ENCODE measurements around the gene CNTNAP2. TPM values are rescaled to one million over a fixed set of nuclear protein-coding genes. Genes with fewer than 3 reads are reported as not detected.
"Not testable (repeated sequence)": the region's sequence is repeated elsewhere in the genome, so short reads cannot be mapped to it uniquely, and the experiment has no call there.

Gene CNTNAP2
- total RNA-seq, 2 experiments from 2014 or later: 0.28 TPM; not detected in 1

GRCh38 chr7:147721962-147722830 is 1605.6 kb downstream of the CNTNAP2 start:
- Histone ChIP-seq H3K4me3 (ENCODE audit: low read depth, low read length, poor library complexity, severe bottlenecking) (no peak overlapping the region), H3K79me2 (ENCODE audit: insufficient read depth, low read depth, low read length) (no peaks in the 10 kb centered on the region), H3K9me2 (ENCODE audit: insufficient read depth, low read length) (no peaks in the 10 kb centered on the region), H3K27ac (ENCODE audit: low read depth, low read length, poor library complexity, severe bottlenecking) (no peak overlapping the region), H2AFZ (ENCODE audit: low read length) (no peak overlapping the region), H3K4me2 (ENCODE audit: low read length) (no peak overlapping the region), H3K36me3 (ENCODE audit: insufficient read depth, low read length) (no peaks in the 10 kb centered on the region), H4K20me1 (ENCODE audit: insufficient read depth, low read length) (no peaks in the 10 kb centered on the region), H3K9me3 (ENCODE audit: low read length) (no peaks in the 10 kb centered on the region), H3K4me1 (ENCODE audit: insufficient read depth, low read length, poor library complexity, severe bottlenecking) (no peaks in the 10 kb centered on the region)
- TF ChIP-seq, protein P1, sequence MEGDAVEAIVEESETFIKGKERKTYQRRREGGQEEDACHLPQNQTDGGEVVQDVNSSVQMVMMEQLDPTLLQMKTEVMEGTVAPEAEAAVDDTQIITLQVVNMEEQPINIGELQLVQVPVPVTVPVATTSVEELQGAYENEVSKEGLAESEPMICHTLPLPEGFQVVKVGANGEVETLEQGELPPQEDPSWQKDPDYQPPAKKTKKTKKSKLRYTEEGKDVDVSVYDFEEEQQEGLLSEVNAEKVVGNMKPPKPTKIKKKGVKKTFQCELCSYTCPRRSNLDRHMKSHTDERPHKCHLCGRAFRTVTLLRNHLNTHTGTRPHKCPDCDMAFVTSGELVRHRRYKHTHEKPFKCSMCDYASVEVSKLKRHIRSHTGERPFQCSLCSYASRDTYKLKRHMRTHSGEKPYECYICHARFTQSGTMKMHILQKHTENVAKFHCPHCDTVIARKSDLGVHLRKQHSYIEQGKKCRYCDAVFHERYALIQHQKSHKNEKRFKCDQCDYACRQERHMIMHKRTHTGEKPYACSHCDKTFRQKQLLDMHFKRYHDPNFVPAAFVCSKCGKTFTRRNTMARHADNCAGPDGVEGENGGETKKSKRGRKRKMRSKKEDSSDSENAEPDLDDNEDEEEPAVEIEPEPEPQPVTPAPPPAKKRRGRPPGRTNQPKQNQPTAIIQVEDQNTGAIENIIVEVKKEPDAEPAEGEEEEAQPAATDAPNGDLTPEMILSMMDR (conservative IDR thresholded peaks at IDR 0.05; ENCODE audit: low read length): no peak
- TF ChIP-seq EZH2phosphoT487 (IDR thresholded peaks at IDR 0.05; ENCODE audit: borderline replicate concordance, low read depth, low read length): no peak
- ChIA-PET POLR2A (no interaction called here), CTCF (ENCODE audit: unreplicated experiment) (no interaction called here)
- intact Hi-C loops (cut with micrococcal nuclease; ENCODE audit: unreplicated experiment): no loop called here
- no TSS peak for BruUV-seq (replicated peaks)
- no peak for DNase-seq (ENCODE audit: low spot score)

GRCh38 chr7:147723536-147723935 is 1606.9 kb downstream of the CNTNAP2 start:
- POLR2A ChIA-PET: no interaction called here
- no peak for DNase-seq (ENCODE audit: low spot score)
- no peak overlapping the region for H3K27ac ChIP-seq (ENCODE audit: low read depth, low read length, poor library complexity, severe bottlenecking)
- no peaks in the 10 kb centered on the region for H3K4me1 ChIP-seq (ENCODE audit: insufficient read depth, low read length, poor library complexity, severe bottlenecking)
- no peak overlapping the region for H2AFZ ChIP-seq (ENCODE audit: low read length)
- TF ChIP-seq, protein P1 (conservative IDR thresholded peaks at IDR 0.05; ENCODE audit: low read length): no peak
- TF ChIP-seq EZH2phosphoT487 (IDR thresholded peaks at IDR 0.05; ENCODE audit: borderline replicate concordance, low read depth, low read length): no peak
- BruUV-seq (replicated peaks): no TSS peak
- no peaks in the 10 kb centered on the region for H4K20me1 ChIP-seq (ENCODE audit: insufficient read depth, low read length)
- no peak overlapping the region for H3K4me2 ChIP-seq (ENCODE audit: low read length)
- no peaks in the 10 kb centered on the region for H3K9me2 ChIP-seq (ENCODE audit: insufficient read depth, low read length)
- intact Hi-C loops (cut with micrococcal nuclease; ENCODE audit: unreplicated experiment): no loop called here
- no peak overlapping the region for H3K4me3 ChIP-seq (ENCODE audit: low read depth, low read length, poor library complexity, severe bottlenecking)
- no peaks in the 10 kb centered on the region for H3K9me3 ChIP-seq (ENCODE audit: low read length)
- CTCF ChIA-PET (ENCODE audit: unreplicated experiment): no interaction called here
- H3K36me3 ChIP-seq (ENCODE audit: insufficient read depth, low read length): no peaks in the 10 kb centered on the region
- no peaks in the 10 kb centered on the region for H3K79me2 ChIP-seq (ENCODE audit: insufficient read depth, low read depth, low read length)

DNA sequence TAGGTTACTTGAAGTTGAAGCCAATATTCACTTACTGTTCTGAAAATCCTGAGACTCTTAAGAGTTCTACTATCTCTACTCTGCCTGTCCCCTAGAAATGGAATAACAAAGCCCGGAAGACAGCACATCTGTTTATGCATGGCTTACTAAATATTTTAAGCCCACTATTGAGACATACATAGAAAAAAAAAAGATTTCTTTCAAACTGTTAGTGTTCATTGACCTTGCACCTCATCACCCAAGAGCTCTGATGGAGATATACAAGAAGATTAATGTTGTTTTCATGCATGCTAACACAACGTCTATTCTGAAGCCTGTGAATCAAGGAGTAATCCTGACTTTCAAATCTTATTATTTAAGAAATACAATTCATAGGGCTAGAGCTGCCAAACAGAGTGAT is 1614.7 kb downstream of the CNTNAP2 start:
- H3K4me2 ChIP-seq (ENCODE audit: low read length): no peak overlapping the region
- H2AFZ ChIP-seq (ENCODE audit: low read length): no peak overlapping the region
- no peaks in the 10 kb centered on the region for H3K36me3 ChIP-seq (ENCODE audit: insufficient read depth, low read length)
- DNase-seq (ENCODE audit: low spot score): no peak
- no TSS peak for BruUV-seq (replicated peaks)
- no peak for TF ChIP-seq EZH2phosphoT487 (IDR thresholded peaks at IDR 0.05; ENCODE audit: borderline replicate concordance, low read depth, low read length)
- TF ChIP-seq, protein P1 (conservative IDR thresholded peaks at IDR 0.05; ENCODE audit: low read length): no peak
- no peaks in the 10 kb centered on the region for H4K20me1 ChIP-seq (ENCODE audit: insufficient read depth, low read length)
- H3K9me2 ChIP-seq (ENCODE audit: insufficient read depth, low read length): no peaks in the 10 kb centered on the region
- H3K9me3 ChIP-seq (ENCODE audit: low read length): no peaks in the 10 kb centered on the region
- ChIA-PET POLR2A (no interaction called here), CTCF (ENCODE audit: unreplicated experiment) (no interaction called here)
- intact Hi-C loops (cut with micrococcal nuclease; ENCODE audit: unreplicated experiment): no loop called here
- H3K27ac ChIP-seq (ENCODE audit: low read depth, low read length, poor library complexity, severe bottlenecking): no peak overlapping the region
- no peaks in the 10 kb centered on the region for H3K79me2 ChIP-seq (ENCODE audit: insufficient read depth, low read depth, low read length)
- no peak overlapping the region for H3K4me3 ChIP-seq (ENCODE audit: low read depth, low read length, poor library complexity, severe bottlenecking)
- no peaks in the 10 kb centered on the region for H3K4me1 ChIP-seq (ENCODE audit: insufficient read depth, low read length, poor library complexity, severe bottlenecking)

DNA sequence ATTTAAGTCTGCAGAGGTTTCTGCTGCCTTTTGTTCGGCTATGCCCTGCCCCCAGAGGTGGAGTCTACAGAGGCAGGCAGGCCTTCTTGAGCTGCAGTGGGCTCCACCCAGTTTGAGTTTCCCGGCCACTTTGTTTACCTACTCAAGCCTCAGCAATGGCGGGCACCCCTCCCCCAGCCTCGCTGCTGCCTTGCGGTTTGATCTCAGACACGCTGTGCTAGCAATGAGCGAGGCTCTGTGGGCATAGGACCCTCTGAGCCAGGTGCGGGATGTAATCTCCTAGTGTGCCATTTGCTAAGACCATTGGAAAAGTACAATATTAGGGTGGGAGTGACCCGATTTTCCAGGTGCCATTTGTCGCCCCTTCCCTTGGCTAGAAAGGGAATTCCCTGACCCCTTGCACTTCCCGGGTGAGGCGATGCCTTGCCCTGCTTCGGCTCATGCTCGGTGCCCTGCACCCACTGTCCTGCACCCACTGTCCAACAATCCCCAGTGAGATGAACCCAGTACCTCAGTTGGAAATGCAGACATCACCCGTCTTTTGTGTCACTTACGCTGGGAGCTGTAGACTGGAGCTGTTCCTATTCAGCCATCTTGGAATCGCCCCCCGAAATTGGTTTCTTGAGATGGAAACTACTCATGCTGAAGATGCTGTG is 1621.1 kb downstream of the CNTNAP2 start:
- H3K9me2 ChIP-seq (ENCODE audit: insufficient read depth, low read length); DNase-seq (ENCODE audit: low spot score); BruUV-seq (replicated peaks); H4K20me1 ChIP-seq (ENCODE audit: insufficient read depth, low read length); H3K79me2 ChIP-seq (ENCODE audit: insufficient read depth, low read depth, low read length); H3K4me2 ChIP-seq (ENCODE audit: low read length); H3K4me3 ChIP-seq (ENCODE audit: low read depth, low read length, poor library complexity, severe bottlenecking); H3K4me1 ChIP-seq (ENCODE audit: insufficient read depth, low read length, poor library complexity, severe bottlenecking); POLR2A ChIA-PET; H2AFZ ChIP-seq (ENCODE audit: low read length); CTCF ChIA-PET (ENCODE audit: unreplicated experiment); H3K9me3 ChIP-seq (ENCODE audit: low read length); H3K27ac ChIP-seq (ENCODE audit: low read depth, low read length, poor library complexity, severe bottlenecking); intact Hi-C loops (cut with micrococcal nuclease; ENCODE audit: unreplicated experiment); H3K36me3 ChIP-seq (ENCODE audit: insufficient read depth, low read length): not testable (repeated sequence)
